GM23338 (cell line): ENCODE results near the gene SLC22A16.

Experiments used
- EZH2 ChIP-seq: fragments of 200-600 bp; sonication (generic); IDR thresholded peaks from one replicate; pipeline ENCODE4 v1.8.0; 2017; ENCODE audit warnings: antibody characterized with exemption, mild to moderate bottlenecking, low read depth; ENCODE audit not compliant: unreplicated experiment
- EZH2phosphoT487 ChIP-seq: fragments of 200-600 bp; sonication (generic); IDR thresholded peaks from one replicate; pipeline ENCODE4 v1.8.1; 2018; ENCODE audit warnings: antibody characterized with exemption; ENCODE audit not compliant: unreplicated experiment
- JUNB ChIP-seq: IDR thresholded peaks from one replicate; pipeline ENCODE4 v1.6.1; 2016; ENCODE audit warnings: antibody characterized with exemption; ENCODE audit not compliant: unreplicated experiment
- NANOG ChIP-seq: IDR thresholded peaks from 2 replicates; pipeline ENCODE4 v1.6.1; 2016; ENCODE audit warnings: antibody characterized with exemption, borderline replicate concordance
- POLR2AphosphoS5 ChIP-seq: IDR thresholded peaks from 2 replicates; pipeline ENCODE4 v1.6.1; 2016; ENCODE audit warnings: antibody characterized with exemption, low read depth
- ZNF114 ChIP-seq: fragments of 250-450 bp; sonication (Bioruptor Pico); IDR thresholded peaks from 2 replicates; pipeline ENCODE4 v1.5.0; 2020; ENCODE audit warnings: mild to moderate bottlenecking, moderate library complexity
- ZNF331 ChIP-seq: fragments of 250-450 bp; sonication (Bioruptor Pico); IDR thresholded peaks from 2 replicates; pipeline ENCODE4 v1.5.0; 2020; ENCODE audit warnings: low read depth, mild to moderate bottlenecking, moderate library complexity
- TF ChIP-seq, protein P1 (sequence below), 2 experiments: fragments of 200-600 bp in 1 of 2; sonication (generic) in 1 of 2; conservative IDR thresholded peaks; 2 replicates each; pipeline versions ENCODE4 v1.5.1 to v1.6.1; 2016 to 2017; ENCODE audit warnings: antibody characterized with exemption in 2 of 2, low read depth in 2 of 2, mild to moderate bottlenecking in 2 of 2, moderate library complexity in 1 of 2
- TF ChIP-seq, protein P2 (sequence below): IDR thresholded peaks from one replicate; pipeline ENCODE4 v1.6.1; 2018; ENCODE audit warnings: antibody characterized with exemption; ENCODE audit not compliant: unreplicated experiment
- TF ChIP-seq, protein P3 (sequence below): IDR thresholded peaks from 2 replicates; pipeline ENCODE4 v1.6.1; 2016; ENCODE audit warnings: antibody characterized with exemption

DNA sequence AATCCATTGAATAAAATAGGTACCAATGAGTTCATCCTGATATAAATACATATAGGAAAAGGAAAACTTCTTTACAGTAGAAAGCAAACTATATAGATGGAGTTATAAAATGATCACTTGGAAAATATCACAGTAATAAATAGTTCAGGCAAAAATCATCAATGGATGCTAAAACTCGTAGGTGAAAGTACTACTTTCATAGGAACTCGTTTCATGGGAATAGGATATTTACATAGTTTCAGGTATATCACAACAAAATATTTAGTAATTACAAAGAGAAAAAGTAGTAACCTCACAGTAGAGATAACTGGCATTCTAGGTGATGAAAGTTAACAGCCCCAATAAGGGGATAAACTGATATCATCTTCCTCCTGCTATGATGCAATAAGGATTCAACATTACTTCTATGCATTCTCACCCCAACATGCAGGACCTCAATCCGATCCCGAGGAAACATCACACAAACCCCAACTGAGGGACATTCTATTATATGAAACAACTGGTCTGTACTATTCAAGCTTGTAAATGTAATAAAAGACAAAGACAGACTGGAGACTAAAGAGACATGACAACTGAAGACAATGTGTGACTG lies 74.7 kb downstream of the SLC22A16 start:
- TF ChIP-seq, protein P1, sequence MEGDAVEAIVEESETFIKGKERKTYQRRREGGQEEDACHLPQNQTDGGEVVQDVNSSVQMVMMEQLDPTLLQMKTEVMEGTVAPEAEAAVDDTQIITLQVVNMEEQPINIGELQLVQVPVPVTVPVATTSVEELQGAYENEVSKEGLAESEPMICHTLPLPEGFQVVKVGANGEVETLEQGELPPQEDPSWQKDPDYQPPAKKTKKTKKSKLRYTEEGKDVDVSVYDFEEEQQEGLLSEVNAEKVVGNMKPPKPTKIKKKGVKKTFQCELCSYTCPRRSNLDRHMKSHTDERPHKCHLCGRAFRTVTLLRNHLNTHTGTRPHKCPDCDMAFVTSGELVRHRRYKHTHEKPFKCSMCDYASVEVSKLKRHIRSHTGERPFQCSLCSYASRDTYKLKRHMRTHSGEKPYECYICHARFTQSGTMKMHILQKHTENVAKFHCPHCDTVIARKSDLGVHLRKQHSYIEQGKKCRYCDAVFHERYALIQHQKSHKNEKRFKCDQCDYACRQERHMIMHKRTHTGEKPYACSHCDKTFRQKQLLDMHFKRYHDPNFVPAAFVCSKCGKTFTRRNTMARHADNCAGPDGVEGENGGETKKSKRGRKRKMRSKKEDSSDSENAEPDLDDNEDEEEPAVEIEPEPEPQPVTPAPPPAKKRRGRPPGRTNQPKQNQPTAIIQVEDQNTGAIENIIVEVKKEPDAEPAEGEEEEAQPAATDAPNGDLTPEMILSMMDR (conservative IDR thresholded peaks at IDR 0.05; ENCODE audit: low read depth in 2 of 2): no peak
- TF ChIP-seq EZH2: no peak
- no peak for TF ChIP-seq EZH2phosphoT487
- TF ChIP-seq, protein P2, sequence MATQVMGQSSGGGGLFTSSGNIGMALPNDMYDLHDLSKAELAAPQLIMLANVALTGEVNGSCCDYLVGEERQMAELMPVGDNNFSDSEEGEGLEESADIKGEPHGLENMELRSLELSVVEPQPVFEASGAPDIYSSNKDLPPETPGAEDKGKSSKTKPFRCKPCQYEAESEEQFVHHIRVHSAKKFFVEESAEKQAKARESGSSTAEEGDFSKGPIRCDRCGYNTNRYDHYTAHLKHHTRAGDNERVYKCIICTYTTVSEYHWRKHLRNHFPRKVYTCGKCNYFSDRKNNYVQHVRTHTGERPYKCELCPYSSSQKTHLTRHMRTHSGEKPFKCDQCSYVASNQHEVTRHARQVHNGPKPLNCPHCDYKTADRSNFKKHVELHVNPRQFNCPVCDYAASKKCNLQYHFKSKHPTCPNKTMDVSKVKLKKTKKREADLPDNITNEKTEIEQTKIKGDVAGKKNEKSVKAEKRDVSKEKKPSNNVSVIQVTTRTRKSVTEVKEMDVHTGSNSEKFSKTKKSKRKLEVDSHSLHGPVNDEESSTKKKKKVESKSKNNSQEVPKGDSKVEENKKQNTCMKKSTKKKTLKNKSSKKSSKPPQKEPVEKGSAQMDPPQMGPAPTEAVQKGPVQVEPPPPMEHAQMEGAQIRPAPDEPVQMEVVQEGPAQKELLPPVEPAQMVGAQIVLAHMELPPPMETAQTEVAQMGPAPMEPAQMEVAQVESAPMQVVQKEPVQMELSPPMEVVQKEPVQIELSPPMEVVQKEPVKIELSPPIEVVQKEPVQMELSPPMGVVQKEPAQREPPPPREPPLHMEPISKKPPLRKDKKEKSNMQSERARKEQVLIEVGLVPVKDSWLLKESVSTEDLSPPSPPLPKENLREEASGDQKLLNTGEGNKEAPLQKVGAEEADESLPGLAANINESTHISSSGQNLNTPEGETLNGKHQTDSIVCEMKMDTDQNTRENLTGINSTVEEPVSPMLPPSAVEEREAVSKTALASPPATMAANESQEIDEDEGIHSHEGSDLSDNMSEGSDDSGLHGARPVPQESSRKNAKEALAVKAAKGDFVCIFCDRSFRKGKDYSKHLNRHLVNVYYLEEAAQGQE: no peak
- TF ChIP-seq ZNF331: no peak
- no peak for TF ChIP-seq JUNB
- no peak for TF ChIP-seq POLR2AphosphoS5
- no peak for TF ChIP-seq ZNF114
- no peak for TF ChIP-seq NANOG
- TF ChIP-seq, protein P3, sequence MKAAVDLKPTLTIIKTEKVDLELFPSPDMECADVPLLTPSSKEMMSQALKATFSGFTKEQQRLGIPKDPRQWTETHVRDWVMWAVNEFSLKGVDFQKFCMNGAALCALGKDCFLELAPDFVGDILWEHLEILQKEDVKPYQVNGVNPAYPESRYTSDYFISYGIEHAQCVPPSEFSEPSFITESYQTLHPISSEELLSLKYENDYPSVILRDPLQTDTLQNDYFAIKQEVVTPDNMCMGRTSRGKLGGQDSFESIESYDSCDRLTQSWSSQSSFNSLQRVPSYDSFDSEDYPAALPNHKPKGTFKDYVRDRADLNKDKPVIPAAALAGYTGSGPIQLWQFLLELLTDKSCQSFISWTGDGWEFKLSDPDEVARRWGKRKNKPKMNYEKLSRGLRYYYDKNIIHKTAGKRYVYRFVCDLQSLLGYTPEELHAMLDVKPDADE: no peak
